Measurements from ENCODE around the gene GBGT1. TPM values are rescaled to one million over a fixed set of nuclear protein-coding genes. Genes with fewer than 3 reads are reported as not detected.

The GBGT1 gene
- total RNA-seq, 1 donor from 2014 or later, result 6.3 TPM

- peak; percentile 64 for DNase-seq
- intact Hi-C loops (cut with micrococcal nuclease), result no loop called here
- Histone ChIP-seq H3K27me3 (ENCODE audit: low read depth) (no peaks in the 10 kb centered on the region), H3K9me3 (replicated peaks) (no peaks in the 10 kb centered on the region), H3K27ac (replicated peaks) (peak overlapping the region; percentile 95), H3K4me1 (peaks cover 67% of the 10 kb centered on the region), H3K4me3 (peak overlapping the region; percentile 49), H3K36me3 (peaks cover 34% of the 10 kb centered on the region)
- no peak for TF ChIP-seq CTCF (IDR thresholded peaks at IDR 0.05; ENCODE audit: borderline replicate concordance)
These were observed 50.4 kb downstream of the GBGT1 start for GRCh38 chr9:133113163-133113948.

- Histone ChIP-seq H3K27me3 (ENCODE audit: low read depth) (no peaks in the 10 kb centered on the region), H3K27ac (replicated peaks) (peak overlapping the region; percentile 95), H3K4me1 (peaks cover 60% of the 10 kb centered on the region), H3K9me3 (replicated peaks) (no peaks in the 10 kb centered on the region), H3K36me3 (peaks cover 42% of the 10 kb centered on the region), H3K4me3 (peak overlapping the region; percentile 49)
- TF ChIP-seq CTCF (IDR thresholded peaks at IDR 0.05; ENCODE audit: borderline replicate concordance), result no peak
- peak; percentile 45 for DNase-seq
- intact Hi-C loops (cut with micrococcal nuclease), result no loop called here
These were observed 51.1 kb downstream of the GBGT1 start for GRCh38 chr9:133112663-133113026.

- peaks cover 54% of the 10 kb centered on the region for H3K4me1 ChIP-seq
- intact Hi-C loops (cut with micrococcal nuclease), result no loop called here
These were observed 51.7 kb downstream of the GBGT1 start for GRCh38 chr9:133111808-133112662.

GRCh38 chr9:133109931-133110650 is 53.6 kb downstream of the GBGT1 start:
- no peak overlapping the region for H3K4me3 ChIP-seq
- DNase-seq, result peak; percentile 7
- intact Hi-C loops (cut with micrococcal nuclease), result no loop called here
- H3K27me3 ChIP-seq (ENCODE audit: low read depth), result no peaks in the 10 kb centered on the region
- peaks cover 65% of the 10 kb centered on the region for H3K36me3 ChIP-seq
- no peak for TF ChIP-seq CTCF (IDR thresholded peaks at IDR 0.05; ENCODE audit: borderline replicate concordance)
- no peaks in the 10 kb centered on the region for H3K9me3 ChIP-seq (replicated peaks)
- H3K4me1 ChIP-seq, result peaks cover 35% of the 10 kb centered on the region
- H3K27ac ChIP-seq (replicated peaks), result no peak overlapping the region

More at GRCh38 chr9:133111808-133112662, 51.7 kb downstream of the GBGT1 start:
- no peaks in the 10 kb centered on the region for H3K9me3 ChIP-seq (replicated peaks)
- no peaks in the 10 kb centered on the region for H3K27me3 ChIP-seq (ENCODE audit: low read depth)
- H3K36me3 ChIP-seq, result peaks cover 48% of the 10 kb centered on the region
- H3K27ac ChIP-seq (replicated peaks), result peak overlapping the region; percentile 95
- no peak for TF ChIP-seq CTCF (IDR thresholded peaks at IDR 0.05; ENCODE audit: borderline replicate concordance)
- H3K4me3 ChIP-seq, result no peak overlapping the region
- no peak for DNase-seq
